Stimulated activated CD8-positive, alpha-beta memory T cell treated with anti-CD3 and anti-CD28 coated beads, Interleukin-4, amount 100 ng/mL, for 24 hours (primary cell): ENCODE measurements around the gene ARFGEF2.
"Not testable (repeated sequence)": the region's sequence is repeated elsewhere in the genome, so short reads cannot be mapped to it uniquely, and the experiment has no call there.

ENCODE experiments used
- DNase-seq: peaks from one replicate; pipeline ENCODE4 v3.0.0-alpha.2; 2020; ENCODE audit warnings: low read depth

ARFGEF2 gene

GRCh38 chr20:49078310-49078709, 156.8 kb downstream of the ARFGEF2 start:
- DNase-seq, result no peak

- DNase-seq, result not testable (repeated sequence)
Observed at GRCh38 chr20:49082295-49082694, 160.8 kb downstream of the ARFGEF2 start.
